GM23338 (cell line): ENCODE data around the gene FBXO46. TPM values are rescaled to one million over a fixed set of nuclear protein-coding genes. Genes with fewer than 3 reads are reported as not detected.

Experiments
- ATAC-seq: fragments of 200-7000 bp; cut with Tn5 transposase; 3 replicates; pipeline ENCODE4 v1.9.1; 2020
- DNase-seq: peaks from one replicate; pipeline ENCODE4 v3.0.0-alpha.2; 2015; ENCODE audit warnings: low spot score
- H2AFZ ChIP-seq: fragments of 200-600 bp; sonication (generic); 2 replicates; pipeline ENCODE4 v1.8.0; 2016; ENCODE audit warnings: antibody characterized with exemption, mild to moderate bottlenecking, moderate library complexity
- H3F3A ChIP-seq: fragments of 200-600 bp; sonication (generic); replicated peaks from 2 replicates; pipeline ENCODE4 v1.8.0; 2017; ENCODE audit warnings: antibody characterized with exemption, mixed run types, low read depth
- H3K27ac ChIP-seq: fragments of 200-600 bp; sonication (generic); 2 replicates; pipeline ENCODE4 v1.6.1; 2016; ENCODE audit warnings: low read depth
- H3K27me3 ChIP-seq: fragments of 200-600 bp; sonication (generic); 2 replicates; pipeline ENCODE4 v1.8.0; 2016; ENCODE audit warnings: mild to moderate bottlenecking, mixed run types, moderate library complexity; ENCODE audit not compliant: insufficient read depth
- H3K36me3 ChIP-seq: fragments of 200-600 bp; sonication (generic); 2 replicates; pipeline ENCODE4 v1.8.0; 2016; ENCODE audit warnings: mild to moderate bottlenecking; ENCODE audit not compliant: insufficient read depth
- H3K4me1 ChIP-seq: fragments of 200-600 bp; sonication (generic); 2 replicates; pipeline ENCODE4 v1.8.0; 2016; ENCODE audit warnings: mild to moderate bottlenecking, moderate library complexity; ENCODE audit not compliant: insufficient read depth
- H3K4me2 ChIP-seq: fragments of 200-600 bp; sonication (generic); 2 replicates; pipeline ENCODE4 v1.7.1; 2017; ENCODE audit warnings: mixed run types
- H3K4me3 ChIP-seq: fragments of 200-600 bp; sonication (generic); 2 replicates; pipeline ENCODE4 v1.6.1; 2016; ENCODE audit warnings: mixed run types
- H3K79me2 ChIP-seq: fragments of 200-600 bp; sonication (generic); replicated peaks from 2 replicates; pipeline ENCODE4 v1.8.0; 2017; ENCODE audit warnings: mild to moderate bottlenecking; ENCODE audit not compliant: insufficient read depth
- H3K9me2 ChIP-seq: fragments of 200-600 bp; sonication (generic); 2 replicates; pipeline ENCODE4 v1.8.0; 2017; ENCODE audit not compliant: insufficient read depth
- H4K20me1 ChIP-seq: fragments of 200-600 bp; sonication (generic); replicated peaks from 2 replicates; pipeline ENCODE4 v1.8.0; 2017; ENCODE audit warnings: mild to moderate bottlenecking; ENCODE audit not compliant: insufficient read depth
- H3K27ac Mint-ChIP-seq: 2 replicates; pipeline ENCODE4 v1.8.0; 2020; ENCODE audit warnings: inconsistent platforms, mild to moderate bottlenecking, moderate library complexity, mixed read lengths
- H3K27me3 Mint-ChIP-seq: 3 replicates; pipeline ENCODE4 v1.8.0; 2022; ENCODE audit warnings: low read depth, mild to moderate bottlenecking, moderate library complexity, mixed read lengths, inconsistent platforms; ENCODE audit not compliant: insufficient read depth, poor library complexity
- H3K36me3 Mint-ChIP-seq: 3 replicates; pipeline ENCODE4 v1.8.0; 2021; ENCODE audit warnings: low read depth, mild to moderate bottlenecking, inconsistent platforms, moderate library complexity, mixed read lengths
- H3K4me1 Mint-ChIP-seq: 3 replicates; pipeline ENCODE4 v1.8.0; 2020; ENCODE audit warnings: mild to moderate bottlenecking, inconsistent platforms, mixed read lengths
- H3K4me3 Mint-ChIP-seq: 3 replicates; pipeline ENCODE4 v1.8.0; 2021; ENCODE audit warnings: moderate library complexity, mild to moderate bottlenecking, inconsistent platforms, mixed read lengths
- H3K9me3 Mint-ChIP-seq: 3 replicates; pipeline ENCODE4 v1.8.0; 2020; ENCODE audit warnings: moderate library complexity, mild to moderate bottlenecking, inconsistent platforms, mixed read lengths
- CREB1 ChIP-seq: fragments of 250-450 bp; sonication (Bioruptor Pico); IDR thresholded peaks from 2 replicates; pipeline ENCODE4 v1.5.0; 2020; ENCODE audit warnings: low read depth, mild to moderate bottlenecking, moderate library complexity
- CTCF ChIP-seq, 2 experiments: fragments of 200-600 bp in 1 of 2; sonication (generic) in 1 of 2; conservative IDR thresholded peaks; 2 replicates each; pipeline versions ENCODE4 v1.5.1 to v1.6.1; 2016 to 2017; ENCODE audit warnings: antibody characterized with exemption in 2 of 2, low read depth in 2 of 2, mild to moderate bottlenecking in 2 of 2, moderate library complexity in 1 of 2
- EZH2 ChIP-seq: fragments of 200-600 bp; sonication (generic); IDR thresholded peaks from one replicate; pipeline ENCODE4 v1.8.0; 2017; ENCODE audit warnings: antibody characterized with exemption, mild to moderate bottlenecking, low read depth; ENCODE audit not compliant: unreplicated experiment
- JUNB ChIP-seq: IDR thresholded peaks from one replicate; pipeline ENCODE4 v1.6.1; 2016; ENCODE audit warnings: antibody characterized with exemption; ENCODE audit not compliant: unreplicated experiment
- POLR2AphosphoS5 ChIP-seq: IDR thresholded peaks from 2 replicates; pipeline ENCODE4 v1.6.1; 2016; ENCODE audit warnings: antibody characterized with exemption, low read depth
- STAT1 ChIP-seq: IDR thresholded peaks from one replicate; pipeline ENCODE4 v1.6.1; 2016; ENCODE audit warnings: antibody characterized with exemption; ENCODE audit not compliant: unreplicated experiment
- polyA plus RNA-seq: library from polyadenylated mRNA; unstranded; fragments of >200 nt; fragmentation: Nextera tagmentation; extraction: Ambion mirVana; gene quantifications from 2 replicates; pipeline ENCODE4 v1.2.1, GENCODE V29; 2016
- total RNA-seq: library from RNA; depleted of rRNA; stranded (reverse); fragments of >200 nt; shearing (Covaris generic); gene quantifications from 2 replicates; pipeline ENCODE4 v1.2.3, GENCODE V29; 2014

The FBXO46 gene
- total and polyA plus RNA-seq, 2 experiments from 2014 or later, result 9.4 to 35.8 TPM

GRCh38 chr19:45765702-45766295 lies 35.1 kb upstream of the FBXO46 start:
- Mint-ChIP-seq H3K4me1 (peaks cover 21% of the 10 kb centered on the region), H3K27me3 (peaks cover 26% of the 10 kb centered on the region), H3K27ac (no peak overlapping the region), H3K4me3 (peak overlapping the region; percentile 49; the same call in 2 of the 3 replicates), H3K9me3 (no peaks in the 10 kb centered on the region), H3K36me3 (no peaks in the 10 kb centered on the region; the same call in 2 of the 3 replicates)
- Histone ChIP-seq H4K20me1 (no peaks in the 10 kb centered on the region), H3K9me2 (no peaks in the 10 kb centered on the region), H3K4me1 (peaks cover 31% of the 10 kb centered on the region), H3F3A (peaks cover 11% of the 10 kb centered on the region; the same call in 1 of the 2 replicates), H3K27ac (0 out of 2 replicates have a peak overlapping the region, but pooled peaks have one; percentile 78), H3K36me3 (no peaks in the 10 kb centered on the region), H3K79me2 (no peaks in the 10 kb centered on the region), H3K27me3 (no peaks in the 10 kb centered on the region), H3K4me2 (peak overlapping the region; percentile 79), H3K4me3 (0 out of 2 replicates have a peak overlapping the region, but pooled peaks have one; percentile 44), H2AFZ (no peak overlapping the region)
- DNase-seq (no peak), ATAC-seq (no peak)
- peak; percentile 4; the same call in 1 of the 2 replicates for TF ChIP-seq POLR2AphosphoS5
- TF ChIP-seq JUNB, result no peak
- TF ChIP-seq EZH2, result no peak

GRCh38 chr19:45764945-45765701 lies 34.4 kb upstream of the FBXO46 start:
- Histone ChIP-seq H3K27me3 (no peaks in the 10 kb centered on the region), H3K4me1 (peaks cover 31% of the 10 kb centered on the region), H2AFZ (no peak overlapping the region), H3K36me3 (no peaks in the 10 kb centered on the region), H4K20me1 (no peaks in the 10 kb centered on the region), H3F3A (peaks cover 11% of the 10 kb centered on the region; the same call in 1 of the 2 replicates), H3K4me2 (peak overlapping the region; percentile 79), H3K79me2 (no peaks in the 10 kb centered on the region), H3K4me3 (peak overlapping the region; percentile 44; the same call in 1 of the 2 replicates), H3K27ac (peak overlapping the region; percentile 78), H3K9me2 (no peaks in the 10 kb centered on the region)
- H3K9me3 Mint-ChIP-seq, result no peaks in the 10 kb centered on the region
- DNase-seq (peak; percentile 50), ATAC-seq (no peak)
- H3K27me3 Mint-ChIP-seq, result peaks cover 23% of the 10 kb centered on the region
- peak overlapping the region; percentile 88 for H3K27ac Mint-ChIP-seq
- TF ChIP-seq STAT1 (no peak), POLR2AphosphoS5 (0 out of 2 replicates have a peak, but pooled peaks have one; percentile 13)
- H3K4me3 Mint-ChIP-seq, result peak overlapping the region; percentile 58
- peaks cover 21% of the 10 kb centered on the region for H3K4me1 Mint-ChIP-seq
- H3K36me3 Mint-ChIP-seq, result no peaks in the 10 kb centered on the region; the same call in 2 of the 3 replicates

GRCh38 chr19:45764475-45764874 lies 33.8 kb upstream of the FBXO46 start:
- Histone ChIP-seq H3K4me3 (peak overlapping the region; percentile 44; the same call in 1 of the 2 replicates), H3K4me2 (peak overlapping the region; percentile 79), H3K27me3 (no peaks in the 10 kb centered on the region), H3K36me3 (no peaks in the 10 kb centered on the region), H3K4me1 (peaks cover 31% of the 10 kb centered on the region), H3K79me2 (no peaks in the 10 kb centered on the region), H3F3A (0 out of 2 replicates have a peak, but pooled peaks cover 6% of the 10 kb centered on the region), H3K27ac (peak overlapping the region; percentile 78), H2AFZ (no peak overlapping the region), H4K20me1 (no peaks in the 10 kb centered on the region), H3K9me2 (no peaks in the 10 kb centered on the region)
- TF ChIP-seq CTCF (conservative IDR thresholded peaks at IDR 0.05; ENCODE audit: low read depth in 2 of 2) (peak in 1 of 2 experiments; percentile 12; a peak in 1 of 4 replicates), CREB1 (CRISPR knock-in tag) (no peak)
- peaks cover 18% of the 10 kb centered on the region for H3K27me3 Mint-ChIP-seq
- no peaks in the 10 kb centered on the region for H3K9me3 Mint-ChIP-seq
- H3K27ac Mint-ChIP-seq, result peak overlapping the region; percentile 88
- H3K36me3 Mint-ChIP-seq, result no peaks in the 10 kb centered on the region
- DNase-seq (peak; percentile 50), ATAC-seq (peak; percentile 3; the same call in 2 of the 3 replicates)
- peaks cover 21% of the 10 kb centered on the region for H3K4me1 Mint-ChIP-seq
- peak overlapping the region; percentile 58 for H3K4me3 Mint-ChIP-seq
